ENCODE measurements around the gene TIGD1.

Gene TIGD1

DNA sequence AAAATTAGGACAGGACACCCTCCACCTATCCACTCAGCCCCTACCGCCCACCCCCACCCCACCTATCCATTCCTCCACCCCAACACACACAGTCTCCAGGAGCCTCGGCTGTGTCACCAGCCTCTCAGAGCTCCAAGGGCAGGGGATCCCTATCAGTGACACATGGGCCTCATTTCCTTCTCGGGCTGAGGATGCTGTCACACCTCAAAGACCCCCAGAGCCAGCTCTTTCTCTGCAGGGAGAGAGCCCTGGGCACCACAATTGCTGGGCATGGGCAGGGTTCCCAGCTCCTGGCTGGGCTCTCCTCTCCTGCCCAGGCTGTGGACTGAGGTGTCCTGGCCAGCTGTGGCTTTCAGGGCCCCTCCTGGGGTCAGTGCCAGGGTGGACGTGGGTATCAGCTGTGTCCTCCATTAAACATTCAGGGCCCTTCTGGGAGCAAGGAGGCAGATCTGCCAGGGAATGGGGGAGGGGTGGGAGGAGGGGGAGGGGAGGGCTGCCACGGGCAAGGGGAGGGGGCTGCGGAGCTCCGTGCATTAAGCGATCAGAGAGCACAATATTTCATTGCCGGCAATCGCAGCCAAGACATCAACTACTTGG is 48.5 kb downstream of the TIGD1 start:
- no peak for DNase-seq (ENCODE audit: low spot score)

DNA sequence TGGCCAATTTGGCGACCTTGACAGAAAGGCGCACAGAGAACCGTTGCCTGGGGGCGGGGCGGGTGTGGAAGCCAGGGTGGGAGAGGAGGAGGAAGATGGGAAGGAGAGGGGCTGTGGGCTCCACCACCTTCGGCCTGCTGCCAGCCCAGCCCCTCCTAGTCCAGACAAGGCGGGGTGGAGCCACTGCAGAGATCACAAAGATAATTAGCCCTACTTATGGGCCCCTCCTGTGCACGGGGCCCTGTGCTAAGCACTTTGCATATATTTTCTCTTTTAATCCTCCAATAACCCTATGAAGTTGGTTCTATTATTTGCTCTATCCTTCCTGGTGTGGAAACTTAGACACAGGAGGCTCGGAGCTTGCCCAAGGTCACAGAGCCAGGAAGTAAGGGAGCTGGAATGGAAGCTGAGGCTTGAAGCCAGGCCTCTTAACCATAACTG is 49.0 kb downstream of the TIGD1 start:
- DNase-seq (ENCODE audit: low spot score) = no peak

GRCh38 chr2:232498452-232498851 is 51.9 kb downstream of the TIGD1 start:
- DNase-seq (ENCODE audit: low spot score) = no peak

All from NAMALWA (cell line).